ENCODE measurements around the gene PPIP5K1. TPM values are rescaled to one million over a fixed set of nuclear protein-coding genes. Genes with fewer than 3 reads are reported as not detected.

PPIP5K1 gene
- total and polyA plus RNA-seq, 9 of the 15 experiments (the other 6 are each of a cell fraction or from before 2014, with no cell fraction given): 2.5 to 74.6 (median 35.1) TPM

- Histone ChIP-seq H3K27me3 (ENCODE audit: control insufficient read depth in 2 of 2, insufficient read depth in 2 of 2, low read length in 2 of 2) (no peaks in the 10 kb centered on the region), H3K79me2 (ENCODE audit: control insufficient read depth, insufficient read depth, low read length) (no peaks in the 10 kb centered on the region), H3K4me1 (replicated peaks in 1 of 2; ENCODE audit: control insufficient read depth in 2 of 2, insufficient read depth in 2 of 2, low read length in 2 of 2) (no peaks in the 10 kb centered on the region; a peak in 1 of 5 replicates), H3K9me1 (ENCODE audit: control insufficient read depth, insufficient read depth, low read length) (no peaks in the 10 kb centered on the region), H3K9me3 (replicated peaks; ENCODE audit: control insufficient read depth, insufficient read depth, low read depth, low read length) (no peaks in the 10 kb centered on the region), H2AFZ (ENCODE audit: low read depth, low read length) (no peak overlapping the region), H3K36me3 (ENCODE audit: control insufficient read depth, insufficient read depth, low read length) (no peaks in the 10 kb centered on the region), H3K4me2 (ENCODE audit: insufficient read depth, low read length) (no peak overlapping the region), H3K9ac (ENCODE audit: insufficient read depth in 1 of 2, low read depth in 2 of 2, low read length in 2 of 2) (no peak overlapping the region), H3K4me3 (no peak overlapping the region), H3K27ac (ENCODE audit: extremely low read depth, low read depth, low read length) (no peak overlapping the region), H4K20me1 (replicated peaks; ENCODE audit: control insufficient read depth, insufficient read depth, low read length) (no peaks in the 10 kb centered on the region)
- TF ChIP-seq ILF3 (IDR thresholded peaks at IDR 0.05; ENCODE audit: borderline replicate concordance): no peak
- TF ChIP-seq ZBTB34 (CRISPR knock-in tag; IDR thresholded peaks at IDR 0.05): no peak
- no peak for TF ChIP-seq NFIC (IDR thresholded peaks at IDR 0.05)
- TF ChIP-seq KAT2B (IDR thresholded peaks at IDR 0.05; ENCODE audit: low read depth, low read length): no peak
- TF ChIP-seq MAZ (CRISPR knock-in tag; conservative IDR thresholded peaks at IDR 0.05 in 1 of 2, IDR thresholded peaks at IDR 0.05 in 1 of 2): no peak
- no peak for TF ChIP-seq SIRT6 (IDR thresholded peaks at IDR 0.05; ENCODE audit: low read depth, low read length)
- no peak for TF ChIP-seq ARNT (IDR thresholded peaks at IDR 0.05)
- TF ChIP-seq CREB1 (IDR thresholded peaks at IDR 0.05): no peak
- TF ChIP-seq CREB1 (CRISPR knock-in tag; IDR thresholded peaks at IDR 0.05): no peak
- no peak for TF ChIP-seq NRF1 (conservative IDR thresholded peaks at IDR 0.05 in 1 of 2, IDR thresholded peaks at IDR 0.05 in 1 of 2)
- no peak for TF ChIP-seq ZNF133 (CRISPR knock-in tag; IDR thresholded peaks at IDR 0.05)
- no peak for TF ChIP-seq PKNOX1 (IDR thresholded peaks at IDR 0.05)
- no peak for TF ChIP-seq TFAM (CRISPR knock-in tag; conservative IDR thresholded peaks at IDR 0.05)
- TF ChIP-seq ZNF79 (CRISPR knock-in tag; IDR thresholded peaks at IDR 0.05; ENCODE audit: low read depth): no peak
- TF ChIP-seq MBD1 (CRISPR knock-in tag; IDR thresholded peaks at IDR 0.05): no peak
- no peak for TF ChIP-seq NCOA6 (IDR thresholded peaks at IDR 0.05)
- TF ChIP-seq ZNF644 (tag; IDR thresholded peaks at IDR 0.05; ENCODE audit: low read depth): no peak
- no peak for TF ChIP-seq HNRNPUL1 (IDR thresholded peaks at IDR 0.05; ENCODE audit: low read length)
- TF ChIP-seq ZBED1 (IDR thresholded peaks at IDR 0.05): no peak
- TF ChIP-seq ZNF695 (CRISPR knock-in tag; IDR thresholded peaks at IDR 0.05): no peak
- WGBS (ENCODE audit: insufficient coverage, low coverage, missing lambda C conversion rate): 11% methylated on average over 1 of the region's 1 CpG
- ChIA-PET CTCF (ENCODE audit: low intra/inter-chr PET ratio) (no interaction called here), POLR2A (interaction anchor here (1.4 to 3.7 kb wide), 2 partner anchors 9 to 11 kb away, joined by 4 to 21 read pairs; no protein-coding TSS in a partner anchor)
- in situ Hi-C loops (cut with MboI) (no loop called here), intact Hi-C loops (cut with micrococcal nuclease) (no loop called here)
- no peak for DNase-seq (ENCODE audit: extremely low read depth in 1 of 4, low spot score in 3 of 4)
- BruUV-seq (replicated peaks): no TSS peak
- no peak for FAIRE-seq
- no peak for ATAC-seq
Observed at GRCh38 chr15:43499635-43500034, 90.4 kb downstream of the PPIP5K1 start.

Measured in K562 (cell line).